Measurements from ENCODE around the gene STOML1.

STOML1 gene

DNA sequence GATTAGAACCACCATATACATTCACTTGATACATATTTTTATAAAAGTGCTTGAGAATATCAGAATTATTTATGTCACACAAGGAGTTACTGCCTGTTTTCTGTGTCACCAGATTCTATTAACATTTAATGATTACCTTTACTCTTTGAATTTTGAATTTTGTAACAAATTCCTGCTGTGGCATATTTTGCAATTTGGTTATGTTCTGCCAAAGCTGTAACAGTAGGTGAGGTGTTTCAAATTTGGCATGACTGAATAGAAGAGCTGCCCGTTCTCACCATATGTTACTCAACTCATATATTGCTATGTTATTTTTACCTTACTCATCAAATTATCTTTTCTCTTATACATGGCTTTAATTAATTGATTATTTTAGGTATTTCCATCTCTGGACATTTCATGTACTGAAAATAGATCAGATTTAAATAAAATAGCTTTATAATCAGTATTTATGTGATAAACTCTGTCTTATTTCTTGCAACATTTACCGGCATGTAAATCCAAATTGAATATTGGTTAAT, 21.3 kb upstream of the STOML1 start:
- DNase-seq = no peak

DNA sequence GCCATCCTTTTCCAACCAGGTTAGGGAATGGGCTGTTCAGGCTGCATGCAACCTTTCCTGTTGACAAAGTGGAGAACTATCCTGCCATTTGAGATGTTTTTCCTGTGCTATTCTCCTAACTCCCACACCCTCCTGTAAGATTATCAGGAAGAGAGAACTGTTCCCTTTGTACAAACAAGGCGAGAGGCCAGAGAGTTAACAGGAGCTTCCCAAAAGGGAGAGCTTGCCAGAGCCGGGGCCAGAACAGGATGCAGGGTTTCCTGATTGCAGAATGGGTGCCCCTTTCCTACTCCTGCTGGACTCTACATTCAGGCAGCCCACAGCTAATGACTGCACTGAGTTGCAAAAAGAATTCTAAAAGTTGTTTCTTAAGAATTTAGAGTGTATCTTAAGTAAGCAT, 19.5 kb upstream of the STOML1 start:
- DNase-seq = no peak

DNA sequence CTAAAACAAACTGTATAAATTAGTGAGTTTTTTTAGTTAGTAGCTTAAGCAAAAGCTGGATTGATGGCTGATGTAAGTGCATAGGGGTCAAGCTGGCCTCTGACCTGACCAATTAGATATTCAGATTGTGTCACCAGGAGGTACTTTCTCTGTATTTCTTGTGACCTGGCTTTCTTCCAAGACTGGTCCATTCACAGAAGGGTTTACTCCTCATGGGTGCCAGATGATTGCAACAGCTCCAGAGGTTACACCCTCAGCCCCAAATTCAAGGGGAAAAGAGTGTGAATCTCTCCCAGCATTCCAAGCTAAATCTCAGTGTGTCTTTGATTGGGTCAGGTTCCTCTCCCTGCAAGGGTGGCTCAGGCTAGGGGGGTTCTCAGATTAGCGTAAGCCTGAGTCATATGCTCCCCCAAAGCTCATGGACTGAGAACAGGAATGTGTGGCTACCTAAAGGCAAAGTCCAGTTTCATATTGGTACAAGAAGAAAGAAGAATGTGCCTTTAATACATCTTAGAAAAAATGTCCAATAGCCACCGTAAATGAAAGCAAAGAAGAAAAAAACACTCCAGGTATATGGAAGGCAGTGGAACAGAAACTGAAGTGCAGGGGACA, 18.9 kb upstream of the STOML1 start:
- no peak for DNase-seq

DNA sequence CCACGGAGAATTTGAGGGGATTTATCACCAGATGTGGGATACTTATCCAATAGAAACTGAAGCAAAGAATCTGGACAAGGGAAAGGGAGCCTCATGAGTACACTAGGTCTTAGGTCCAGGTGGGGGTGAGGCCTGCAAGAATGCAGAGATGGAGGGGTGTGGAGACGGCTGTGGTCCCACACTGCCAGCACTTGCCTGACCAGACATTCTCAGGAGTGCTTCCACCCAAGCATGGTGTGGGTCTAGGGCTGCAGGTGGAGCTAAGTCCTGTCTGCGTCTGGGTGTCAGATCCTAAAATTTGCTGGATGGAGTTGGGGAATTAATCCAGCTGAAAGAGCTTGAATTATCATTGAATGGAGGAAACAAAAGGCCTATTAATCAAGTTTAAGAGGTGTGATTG, 16.8 kb upstream of the STOML1 start:
- DNase-seq = no peak

DNA sequence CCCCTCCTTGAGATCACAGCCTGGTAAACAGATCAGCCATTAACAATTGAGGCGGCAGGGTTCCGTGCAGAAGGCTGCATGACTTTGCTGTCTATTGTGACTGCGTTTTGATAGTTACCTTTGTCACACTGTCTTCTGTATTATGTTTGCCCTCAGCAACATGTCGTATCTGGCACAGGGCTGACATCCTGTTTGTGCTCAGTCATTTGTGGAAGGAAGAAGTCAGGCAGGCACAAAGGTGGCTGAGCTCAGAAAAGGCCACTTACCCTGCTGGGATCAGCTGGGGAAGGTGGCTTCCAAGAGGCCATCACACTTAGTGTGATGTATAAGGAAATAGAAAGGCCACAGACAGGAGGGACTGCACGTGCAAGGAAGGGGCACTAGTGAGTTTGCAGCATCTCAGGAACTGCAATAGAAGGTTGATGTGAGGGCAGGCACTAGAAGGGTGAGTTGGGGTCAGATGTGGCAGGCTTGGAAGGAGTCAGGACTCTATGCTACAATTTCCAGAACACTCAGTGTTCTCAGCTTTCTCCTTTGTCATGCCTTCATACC, 15.8 kb upstream of the STOML1 start:
- DNase-seq = no peak

DNA sequence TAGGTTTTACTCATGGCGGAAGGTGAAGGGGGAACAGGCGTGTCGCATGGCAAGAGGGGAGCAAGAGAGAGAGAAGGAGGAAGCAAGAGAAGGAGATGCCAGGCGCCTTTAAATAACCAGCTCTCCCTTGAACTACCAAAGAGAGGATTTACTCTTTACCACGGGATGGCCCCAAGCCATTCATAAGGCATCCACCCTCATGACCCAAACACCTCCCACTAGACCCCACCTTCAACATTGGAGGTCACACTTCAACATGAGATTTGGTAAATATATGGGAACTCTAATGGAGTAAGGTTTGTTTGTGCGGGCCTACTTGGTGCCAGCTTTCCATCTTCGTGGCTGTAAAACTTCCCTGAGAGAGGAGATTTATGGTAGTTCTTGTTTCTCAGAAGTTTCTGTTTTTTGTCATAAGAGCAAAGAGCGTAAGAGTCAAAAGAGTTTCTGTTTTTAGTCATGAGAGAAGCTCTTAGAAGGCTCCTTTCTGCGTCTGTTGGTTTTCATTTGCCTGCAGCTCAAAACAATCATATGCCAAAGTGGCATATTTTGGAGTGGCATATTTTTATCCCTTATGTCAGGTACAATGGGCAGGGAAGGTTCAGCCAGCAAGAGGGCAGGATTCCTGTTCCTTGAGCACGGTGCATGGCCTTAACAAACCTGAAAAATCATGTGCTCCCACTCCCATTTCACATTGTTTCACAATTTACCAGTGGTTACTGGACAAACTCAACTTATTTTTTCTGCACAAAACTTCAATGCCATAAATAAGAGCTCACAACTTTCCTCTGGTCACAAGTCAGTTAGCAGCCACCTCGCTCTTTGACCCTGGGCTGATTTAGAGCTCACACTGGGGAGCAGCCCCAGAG, 14.9 kb upstream of the STOML1 start:
- DNase-seq = no peak

DNA sequence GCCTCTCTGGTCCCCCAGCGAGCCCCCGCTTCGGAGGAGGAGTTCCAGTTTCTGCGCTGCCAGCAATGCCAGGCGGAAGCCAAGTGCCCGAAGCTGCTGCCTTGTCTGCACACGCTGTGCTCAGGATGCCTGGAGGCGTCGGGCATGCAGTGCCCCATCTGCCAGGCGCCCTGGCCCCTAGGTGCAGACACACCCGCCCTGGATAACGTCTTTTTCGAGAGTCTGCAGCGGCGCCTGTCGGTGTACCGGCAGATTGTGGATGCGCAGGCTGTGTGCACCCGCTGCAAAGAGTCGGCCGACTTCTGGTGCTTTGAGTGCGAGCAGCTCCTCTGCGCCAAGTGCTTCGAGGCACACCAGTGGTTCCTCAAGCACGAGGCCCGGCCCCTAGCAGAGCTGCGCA, 5.9 kb upstream of the STOML1 start:
- DNase-seq = no peak

DNA sequence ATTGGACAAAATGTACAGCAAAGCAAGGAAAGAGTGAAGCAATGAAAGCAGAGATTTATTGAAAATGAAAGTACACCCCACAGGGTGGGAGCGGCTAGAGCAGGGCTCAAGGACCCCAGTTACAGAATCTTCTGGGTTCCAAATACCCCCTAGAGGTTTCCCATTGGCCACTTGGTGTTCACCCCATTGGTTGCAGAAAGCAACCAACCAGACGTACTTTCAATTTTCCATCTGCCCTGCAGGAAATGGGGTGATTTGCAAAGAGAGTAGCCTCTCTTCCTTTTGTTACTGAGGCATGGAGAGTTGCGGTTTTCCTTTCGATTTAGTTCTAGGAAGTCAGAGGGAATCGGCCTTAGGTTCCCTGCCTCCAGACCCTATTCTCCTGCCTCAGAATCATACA, 4.8 kb upstream of the STOML1 start:
- no peak for DNase-seq

DNA sequence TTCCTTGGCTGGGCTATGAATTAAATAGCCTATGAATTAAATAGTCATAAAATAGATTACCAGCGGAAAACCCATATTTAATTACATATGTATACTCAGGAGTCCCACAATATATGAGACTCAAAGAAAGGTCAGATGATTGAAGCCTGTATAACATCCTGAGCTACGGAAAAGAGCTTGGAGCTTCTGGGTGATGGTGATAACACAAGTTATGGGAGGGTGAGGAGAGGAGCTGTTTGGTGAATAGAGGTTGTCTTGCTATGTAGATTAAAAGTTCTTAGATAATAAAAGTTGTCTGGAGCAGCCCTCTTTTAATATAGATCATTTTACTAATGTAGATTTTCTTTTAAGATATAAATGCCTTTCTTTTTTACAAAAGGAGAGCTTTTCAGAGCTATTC, 4.2 kb upstream of the STOML1 start:
- DNase-seq = no peak

DNA sequence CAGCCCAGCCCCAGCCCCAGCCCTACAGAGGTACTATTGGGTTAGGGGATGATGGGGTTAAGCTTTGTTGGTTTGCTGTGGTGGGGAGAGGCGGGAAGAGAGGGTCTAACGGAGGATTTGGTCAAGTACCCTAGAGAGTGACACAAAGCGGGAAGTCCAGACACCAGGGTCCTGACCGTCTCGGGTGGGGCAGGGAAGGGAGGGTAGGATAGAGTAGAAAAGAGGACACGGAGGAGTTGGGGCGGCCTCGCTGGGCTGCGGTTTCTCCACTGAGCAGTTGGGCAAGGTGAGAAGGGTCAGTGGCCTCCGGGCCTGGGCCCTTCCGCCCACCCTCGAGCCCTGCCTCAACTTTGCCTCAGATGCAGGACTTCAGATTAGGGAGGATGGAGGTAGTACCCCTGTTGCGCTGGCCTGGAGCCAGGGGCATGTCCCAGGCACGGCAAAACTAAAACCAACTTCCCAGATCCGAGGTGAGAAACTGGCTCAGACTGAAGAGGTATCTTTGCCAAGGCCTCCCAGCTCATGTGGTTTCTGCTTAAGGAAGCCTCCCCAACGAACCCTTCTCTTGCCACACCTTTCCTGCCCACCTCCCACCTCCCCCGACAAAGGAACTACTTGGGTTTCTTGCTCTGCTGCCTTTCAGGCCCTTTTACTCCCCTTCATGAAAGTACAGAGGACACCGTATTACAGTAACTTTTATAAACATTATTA, 3.0 kb upstream of the STOML1 start:
- no peak for DNase-seq

DNA sequence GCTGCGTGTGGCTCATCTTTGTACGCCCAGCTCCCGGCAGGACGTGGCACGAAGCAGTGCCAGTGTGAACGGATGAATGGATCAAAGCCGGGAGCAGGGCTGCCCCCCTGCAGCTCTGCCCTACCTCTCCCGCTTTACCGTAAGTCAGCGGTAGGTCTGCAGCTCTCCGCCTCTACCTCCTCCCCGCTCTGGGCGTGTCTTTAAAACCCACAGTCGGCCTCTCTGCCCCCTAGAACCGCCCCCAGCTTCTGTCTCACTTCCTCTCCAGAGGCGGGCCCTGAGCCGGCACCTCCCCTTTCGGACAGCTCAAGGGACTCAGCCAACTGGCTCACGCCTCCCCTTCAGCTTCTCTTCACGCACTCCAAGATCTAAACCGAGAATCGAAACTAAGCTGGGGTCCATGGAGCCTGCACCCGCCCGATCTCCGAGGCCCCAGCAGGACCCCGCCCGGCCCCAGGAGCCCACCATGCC, 2.4 kb upstream of the STOML1 start, which contains the start of gene PML:
Gene PML (plus strand): TSS at position 304 of the 471 bp plus-strand sequence. CDS start 97 bp downstream, at position 401.
- DNase-seq = peak; percentile 87

DNA sequence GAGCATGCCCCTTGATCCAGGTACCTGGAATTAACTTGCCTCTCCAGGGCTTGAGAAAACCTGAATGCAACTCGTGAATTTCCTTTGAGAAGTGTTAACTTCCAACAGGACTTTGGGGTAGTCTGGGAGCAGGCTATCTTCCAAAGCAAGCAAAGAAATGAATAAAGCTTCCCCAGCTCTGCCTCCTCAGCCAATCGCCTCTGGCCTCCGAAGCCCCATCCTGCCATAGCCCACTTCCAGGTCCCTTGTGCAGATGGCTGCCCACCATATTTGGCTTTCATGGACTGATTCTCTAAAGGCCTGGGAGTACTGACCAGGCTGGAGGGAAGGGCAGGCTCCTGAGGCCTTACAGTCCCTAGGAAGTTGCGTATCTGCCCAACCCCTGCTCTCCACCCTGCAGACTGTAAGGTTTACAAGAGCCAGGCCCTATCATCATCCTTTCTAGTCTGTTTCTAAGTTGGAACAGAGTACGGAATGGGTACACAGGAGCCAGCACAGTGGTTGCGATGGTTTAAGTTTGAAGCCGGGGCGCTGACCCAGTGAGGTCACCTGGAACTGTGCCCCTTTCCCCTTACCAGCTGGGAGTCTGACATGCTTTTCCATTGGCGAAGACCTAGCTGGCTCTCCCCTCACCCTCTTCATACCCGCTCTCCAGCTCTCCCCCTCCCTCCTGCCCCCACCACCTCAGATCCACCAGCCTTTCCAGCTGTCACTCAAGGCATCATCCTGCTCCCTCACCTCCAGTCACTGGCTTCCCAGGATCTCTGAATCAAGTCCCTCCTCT, 1.3 kb upstream of the STOML1 start:
- no peak for DNase-seq

DNA sequence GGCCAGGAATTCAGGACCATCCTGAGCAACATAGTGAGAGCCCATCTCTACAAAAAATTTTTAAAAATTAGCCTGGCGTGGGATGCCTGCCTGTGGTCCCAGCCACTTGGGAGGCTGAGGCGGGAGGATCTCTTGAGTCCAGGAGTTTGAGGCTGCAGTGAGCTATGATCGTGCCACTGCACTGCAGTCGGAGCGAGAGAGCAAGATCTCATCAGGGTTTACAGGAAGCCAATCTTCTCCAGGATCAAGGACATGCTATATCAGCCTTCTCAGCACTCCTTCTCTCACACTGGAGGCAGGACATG, 451 bp upstream of the STOML1 start:
- DNase-seq = no peak

DNA sequence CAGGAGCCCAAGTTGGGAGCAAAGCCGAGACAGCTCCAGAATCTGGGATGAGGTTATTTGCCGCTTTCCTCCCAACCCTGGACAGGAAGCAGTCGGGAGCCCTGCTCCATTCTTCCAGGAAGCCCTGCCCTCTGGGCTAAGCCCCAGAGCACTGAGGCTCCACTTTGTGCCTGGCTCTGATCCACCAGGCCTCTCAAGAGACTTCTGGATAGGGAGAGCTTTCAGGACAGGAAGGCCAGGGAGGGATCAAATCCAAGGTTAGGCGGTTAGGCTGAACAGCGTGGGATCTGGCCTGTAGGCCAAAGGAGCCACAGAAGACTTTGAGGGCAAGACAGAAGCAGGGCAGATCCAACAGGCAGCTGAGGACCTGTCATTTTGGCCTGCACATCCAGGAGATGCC, 835 bp downstream of the STOML1 start:
- DNase-seq = no peak

DNA sequence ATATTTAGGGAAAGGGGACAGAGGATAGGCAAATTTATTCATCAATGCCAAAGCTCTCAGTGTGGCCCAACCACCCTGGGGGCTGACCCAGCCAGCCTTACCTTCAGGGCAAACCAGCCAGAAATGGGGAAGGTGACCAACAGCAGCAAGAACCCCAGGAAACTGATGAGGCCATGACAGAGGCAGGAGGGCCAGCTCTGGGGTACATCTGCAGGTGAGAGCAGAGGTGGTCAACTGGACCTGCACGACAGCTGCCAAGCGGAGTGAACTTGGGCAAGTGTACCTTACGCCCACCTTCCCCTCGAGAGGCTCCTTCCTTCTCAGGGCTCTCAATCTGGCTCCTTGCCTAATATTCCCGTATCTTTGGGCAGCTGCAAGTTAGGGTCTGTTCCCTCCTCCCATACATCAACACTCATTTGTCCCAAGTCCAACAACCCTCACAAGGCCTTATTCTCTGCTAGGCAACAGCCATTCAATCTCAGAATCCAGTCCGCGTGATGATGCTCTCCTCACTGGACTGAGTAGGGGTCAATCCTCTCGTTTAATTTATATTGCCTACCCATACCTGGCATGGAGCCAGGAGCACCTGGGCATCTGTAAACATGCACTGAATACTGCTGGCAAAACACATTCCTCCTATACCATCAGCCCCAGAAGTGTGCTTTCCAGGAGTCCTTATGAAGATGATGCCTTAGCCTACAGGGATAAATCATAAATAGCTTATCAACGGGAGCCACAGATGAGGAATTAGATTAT, 1.7 kb downstream of the STOML1 start:
- no peak for DNase-seq

DNA sequence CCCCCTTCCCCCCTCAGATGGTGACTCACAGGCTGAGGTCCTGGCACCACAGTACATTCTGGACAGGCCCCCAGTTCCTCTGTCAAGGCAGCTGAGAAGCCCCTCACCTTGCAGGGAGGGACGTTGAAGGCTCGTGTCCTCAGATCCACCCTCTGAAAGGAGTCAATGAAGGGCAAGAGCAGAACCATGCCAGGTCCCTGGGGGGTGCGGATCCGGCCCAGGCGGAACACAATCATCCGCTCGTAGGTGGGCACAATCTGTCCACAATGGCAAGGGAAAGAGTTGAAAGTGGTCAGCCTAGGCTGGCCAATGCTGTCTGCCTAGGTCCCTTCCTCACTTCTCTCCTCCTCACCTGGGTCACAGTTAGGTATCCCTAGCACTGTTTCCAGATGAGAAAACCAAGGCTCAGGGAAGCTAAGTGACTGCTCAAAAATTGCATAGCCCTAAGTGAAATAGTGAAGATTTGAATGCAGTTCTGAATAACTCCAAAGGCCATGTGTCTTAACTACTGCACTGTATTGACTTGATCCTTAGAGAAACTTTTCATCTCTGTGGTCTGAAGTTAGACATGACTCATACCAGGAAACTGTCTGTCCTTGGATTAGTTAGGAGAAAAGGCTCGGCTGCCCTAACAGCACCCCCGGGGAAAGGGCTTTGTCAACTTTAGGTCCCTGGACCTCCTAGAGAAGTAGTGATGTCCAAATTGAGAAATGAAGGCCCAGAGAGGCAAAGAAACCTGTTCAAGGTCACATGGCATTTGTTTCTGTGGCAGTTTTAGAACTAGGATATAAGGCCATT, 2.9 kb downstream of the STOML1 start:
- no peak for DNase-seq

DNA sequence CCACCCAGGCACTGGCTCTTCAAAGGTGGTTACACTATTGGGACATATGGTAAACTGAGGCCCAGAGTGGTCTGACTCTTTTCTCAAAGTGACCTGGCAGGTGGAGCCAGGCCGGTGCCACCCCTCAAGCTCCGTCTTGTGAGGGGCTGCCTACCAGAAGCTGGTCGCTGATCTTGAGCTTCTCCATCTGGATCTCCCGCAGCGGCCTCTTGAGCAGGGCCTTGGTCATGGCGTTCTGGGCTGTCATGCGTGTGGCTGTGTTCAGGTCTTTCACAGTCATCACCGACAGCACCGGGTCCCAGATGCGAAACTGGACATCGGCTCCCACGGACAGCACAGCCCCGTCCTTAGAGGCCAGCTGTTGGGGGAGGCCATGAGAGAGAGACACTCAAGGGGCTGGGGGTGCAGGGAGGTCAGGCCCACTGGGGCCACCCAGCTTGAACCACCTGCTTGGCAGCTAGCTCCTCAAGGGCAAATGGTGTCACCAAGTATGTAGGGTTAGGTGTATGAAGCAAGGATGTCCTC, 3.6 kb downstream of the STOML1 start:
- no peak for DNase-seq

DNA sequence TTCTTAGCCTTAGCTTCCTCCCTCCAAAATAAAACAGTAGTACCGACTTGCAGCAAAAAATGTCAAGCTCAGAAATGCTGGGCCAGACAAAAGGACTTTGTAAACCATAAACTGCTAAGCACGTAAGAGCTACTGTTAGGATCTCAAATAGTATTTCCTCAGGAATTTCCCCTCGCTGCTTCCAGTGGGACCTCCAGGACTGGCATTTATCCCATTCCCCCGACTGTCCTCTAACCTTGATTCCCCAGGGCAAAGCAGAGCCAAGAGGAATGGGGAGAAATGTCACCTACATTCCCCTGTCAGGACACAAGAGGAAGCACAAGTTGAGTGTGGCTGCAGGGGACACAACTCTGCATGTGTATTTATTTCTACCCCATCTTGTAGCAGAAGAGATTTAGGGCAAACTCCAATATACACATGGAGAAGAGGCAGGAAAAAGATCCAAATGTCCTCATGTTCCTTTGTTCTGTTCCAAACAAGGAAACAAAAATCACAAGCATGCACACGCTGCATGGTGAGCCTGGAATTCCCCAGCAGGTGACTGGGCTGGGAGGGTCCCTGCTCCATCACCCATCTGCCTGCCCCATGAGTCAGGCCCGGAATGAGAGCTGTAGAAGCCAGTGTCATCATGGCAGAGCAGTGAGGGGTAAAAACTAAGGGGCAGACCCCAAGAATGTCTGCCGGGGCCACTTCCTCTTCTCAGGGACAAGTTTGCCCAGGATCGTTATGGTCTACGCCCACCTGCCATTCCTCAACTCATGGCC, 4.2 kb downstream of the STOML1 start:
- DNase-seq = no peak

DNA sequence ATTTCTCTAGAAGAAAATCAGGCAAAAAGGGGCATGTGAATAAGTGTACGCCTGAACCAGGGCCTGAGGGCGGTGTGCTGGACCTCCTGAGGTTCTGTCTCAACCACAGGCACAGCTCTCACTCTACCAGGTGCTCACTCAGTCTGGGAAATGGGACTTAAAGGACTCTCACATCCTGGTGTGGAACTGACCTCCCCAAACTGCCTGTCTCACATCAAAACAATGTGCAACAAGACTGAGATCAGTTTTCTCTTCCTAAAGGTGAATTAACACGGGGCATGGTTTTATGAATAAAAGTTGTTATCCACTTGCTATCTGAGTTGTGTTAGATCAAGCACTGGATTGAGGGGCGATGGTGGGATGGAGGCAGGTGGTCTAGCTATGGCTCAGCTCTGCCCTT, 4.8 kb downstream of the STOML1 start:
- no peak for DNase-seq

DNA sequence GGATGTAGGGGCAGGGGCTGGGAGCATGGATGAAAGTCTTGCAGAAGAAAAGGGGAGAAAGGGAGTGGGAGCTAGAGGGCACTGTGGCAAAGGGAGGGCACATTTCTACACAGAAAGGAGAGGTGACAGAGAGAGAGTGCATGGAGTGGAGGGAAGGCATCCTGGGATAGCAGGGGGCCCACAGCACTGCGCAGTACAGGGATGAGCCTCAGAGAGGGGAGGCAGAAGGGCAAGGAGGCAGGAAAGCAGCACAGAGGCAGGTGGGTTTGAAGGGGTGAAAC, 5.4 kb downstream of the STOML1 start:
- no peak for DNase-seq
